ENCODE measurements around the gene TRMT44. TPM values are rescaled to one million over a fixed set of nuclear protein-coding genes. Genes with fewer than 3 reads are reported as not detected.
"Not testable (repeated sequence)": the region's sequence is repeated elsewhere in the genome, so short reads cannot be mapped to it uniquely, and the experiment has no call there.

Gene TRMT44
- total RNA-seq, 6 donors from 2014 or later = 22.8 to 81.7 (median 30.2) TPM

DNA sequence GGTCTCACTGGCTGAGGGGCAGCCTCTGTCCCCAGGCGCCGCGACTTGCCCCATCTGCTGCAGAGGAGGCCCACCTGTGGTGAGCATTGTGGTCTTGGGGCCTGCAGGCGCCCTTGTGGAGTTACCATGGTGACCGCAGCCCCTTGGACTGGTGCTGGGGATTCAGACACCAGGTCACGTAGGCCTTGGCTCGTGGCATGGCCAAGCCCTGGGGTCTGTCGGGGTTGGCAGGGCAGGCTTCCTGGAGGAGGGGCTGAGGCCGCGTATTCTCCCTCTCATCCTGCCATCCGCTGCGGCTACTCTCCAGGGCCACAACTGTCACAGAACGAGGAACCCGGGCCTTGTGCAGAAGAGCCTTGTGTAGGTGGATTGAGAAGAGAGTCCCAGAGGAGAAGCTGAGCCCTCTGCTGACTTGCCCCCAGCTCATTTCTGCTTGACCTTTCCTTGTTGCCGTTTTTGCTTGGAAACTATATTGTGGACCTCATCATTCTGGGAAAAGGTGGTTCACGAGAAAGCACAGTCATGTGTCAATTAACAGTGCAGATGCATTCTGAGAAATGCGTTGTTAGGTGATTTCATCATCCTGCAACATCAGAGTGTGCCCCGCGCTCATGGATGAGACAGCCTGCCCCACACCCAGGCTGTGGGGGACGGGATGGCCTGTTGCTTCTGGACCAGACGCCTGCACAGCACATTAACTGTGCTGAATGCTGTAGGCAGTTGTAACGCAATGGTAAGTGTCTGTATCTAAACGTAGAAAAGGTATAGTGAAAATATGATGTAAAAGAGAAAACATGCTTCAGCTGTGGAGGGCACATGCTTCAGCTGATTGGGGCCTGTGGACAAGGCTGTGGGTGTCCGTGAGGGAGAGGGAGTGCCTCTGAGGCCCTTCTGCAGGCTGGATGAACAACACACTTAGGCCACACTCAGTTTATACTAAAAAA is 38.5 kb downstream of the TRMT44 start:
- Histone ChIP-seq H3K4me3 (no peak overlapping the region), H3K27ac (no peak overlapping the region), H3K36me3 (peaks cover 0 to 33% (median 17%) of the 10 kb centered on the region in 4 donors), H3K27me3 (no peaks in the 10 kb centered on the region), H3K4me1 (no peaks in the 10 kb centered on the region), H3K9me3 (no peaks in the 10 kb centered on the region)
- no peak for TF ChIP-seq EP300 (IDR thresholded peaks at IDR 0.05)
- WGBS, 2 donors = 90 to 91% methylated on average over 20 to 24 of the region's 24 CpGs
- DNase-seq (peak in 1 of 2 donors; percentile 58), ATAC-seq (ENCODE audit: low FRiP score in 2 of 2) (no peak)

DNA sequence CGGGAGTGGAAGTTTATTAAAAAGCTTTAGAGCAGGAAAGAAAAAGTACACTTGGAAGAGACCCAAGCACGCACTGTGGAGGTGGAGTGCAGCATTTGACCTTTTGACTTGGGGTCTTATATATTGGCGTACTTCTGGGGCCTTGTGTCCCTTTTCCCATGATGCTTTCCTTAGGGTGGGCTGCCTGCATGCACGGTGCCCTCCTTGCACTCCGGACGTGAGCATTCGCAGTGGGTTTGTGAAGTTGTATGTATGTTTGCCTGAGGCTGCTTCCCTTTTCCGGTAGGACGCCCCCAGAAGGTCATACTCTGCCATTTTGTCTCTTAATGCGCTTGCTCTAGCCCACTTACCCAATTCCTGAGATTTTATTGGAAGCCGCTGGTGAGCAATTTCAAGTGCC is 39.6 kb downstream of the TRMT44 start:
- 87 to 90% methylated on average over 11 of the region's 11 CpGs for WGBS, 2 donors
- H3K27ac ChIP-seq = no peak overlapping the region
- H3K4me3 ChIP-seq = no peak overlapping the region
- no peak for TF ChIP-seq EP300 (IDR thresholded peaks at IDR 0.05)
- no peak for TF ChIP-seq POLR2AphosphoS5 (IDR thresholded peaks at IDR 0.05)
- no peak for TF ChIP-seq POLR2A (IDR thresholded peaks at IDR 0.05)
- TF ChIP-seq, protein P1, sequence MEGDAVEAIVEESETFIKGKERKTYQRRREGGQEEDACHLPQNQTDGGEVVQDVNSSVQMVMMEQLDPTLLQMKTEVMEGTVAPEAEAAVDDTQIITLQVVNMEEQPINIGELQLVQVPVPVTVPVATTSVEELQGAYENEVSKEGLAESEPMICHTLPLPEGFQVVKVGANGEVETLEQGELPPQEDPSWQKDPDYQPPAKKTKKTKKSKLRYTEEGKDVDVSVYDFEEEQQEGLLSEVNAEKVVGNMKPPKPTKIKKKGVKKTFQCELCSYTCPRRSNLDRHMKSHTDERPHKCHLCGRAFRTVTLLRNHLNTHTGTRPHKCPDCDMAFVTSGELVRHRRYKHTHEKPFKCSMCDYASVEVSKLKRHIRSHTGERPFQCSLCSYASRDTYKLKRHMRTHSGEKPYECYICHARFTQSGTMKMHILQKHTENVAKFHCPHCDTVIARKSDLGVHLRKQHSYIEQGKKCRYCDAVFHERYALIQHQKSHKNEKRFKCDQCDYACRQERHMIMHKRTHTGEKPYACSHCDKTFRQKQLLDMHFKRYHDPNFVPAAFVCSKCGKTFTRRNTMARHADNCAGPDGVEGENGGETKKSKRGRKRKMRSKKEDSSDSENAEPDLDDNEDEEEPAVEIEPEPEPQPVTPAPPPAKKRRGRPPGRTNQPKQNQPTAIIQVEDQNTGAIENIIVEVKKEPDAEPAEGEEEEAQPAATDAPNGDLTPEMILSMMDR (IDR thresholded peaks at IDR 0.05) = no peak
- no peaks in the 10 kb centered on the region for H3K4me1 ChIP-seq
- no peaks in the 10 kb centered on the region for H3K9me3 ChIP-seq
- ATAC-seq (ENCODE audit: low FRiP score in 2 of 2) (no peak), DNase-seq (no peak)
- no peaks in the 10 kb centered on the region for H3K27me3 ChIP-seq
- H3K36me3 ChIP-seq = peaks cover 0 to 31% (median 17%) of the 10 kb centered on the region in 4 donors

DNA sequence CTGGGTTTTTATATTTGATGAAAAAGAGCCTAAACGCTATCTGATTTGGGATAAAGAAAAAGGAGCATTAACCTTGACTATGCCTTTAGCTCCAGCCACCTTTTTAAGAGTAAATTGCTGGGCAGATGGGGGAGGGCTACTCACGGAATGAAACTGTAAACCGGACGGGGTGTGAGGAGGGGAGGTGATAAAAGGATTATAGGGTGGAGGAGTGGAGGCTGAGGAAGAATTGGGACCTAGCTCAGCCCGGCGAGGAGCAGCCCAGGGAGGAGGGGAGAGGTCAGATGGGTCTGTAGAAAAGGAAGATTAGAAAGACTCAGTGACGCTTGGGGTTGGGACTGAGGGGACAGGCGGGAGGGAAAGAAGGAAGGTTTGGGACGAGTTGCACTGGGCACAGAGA is 46.1 kb downstream of the TRMT44 start:
- H3K36me3 ChIP-seq; H3K27me3 ChIP-seq; H3K9me3 ChIP-seq; DNase-seq; H3K4me1 ChIP-seq; ATAC-seq (ENCODE audit: low FRiP score in 2 of 2); H3K27ac ChIP-seq; H3K4me3 ChIP-seq: not testable (repeated sequence)
- 54 to 69% methylated on average over 9 of the region's 9 CpGs for WGBS, 2 donors

DNA sequence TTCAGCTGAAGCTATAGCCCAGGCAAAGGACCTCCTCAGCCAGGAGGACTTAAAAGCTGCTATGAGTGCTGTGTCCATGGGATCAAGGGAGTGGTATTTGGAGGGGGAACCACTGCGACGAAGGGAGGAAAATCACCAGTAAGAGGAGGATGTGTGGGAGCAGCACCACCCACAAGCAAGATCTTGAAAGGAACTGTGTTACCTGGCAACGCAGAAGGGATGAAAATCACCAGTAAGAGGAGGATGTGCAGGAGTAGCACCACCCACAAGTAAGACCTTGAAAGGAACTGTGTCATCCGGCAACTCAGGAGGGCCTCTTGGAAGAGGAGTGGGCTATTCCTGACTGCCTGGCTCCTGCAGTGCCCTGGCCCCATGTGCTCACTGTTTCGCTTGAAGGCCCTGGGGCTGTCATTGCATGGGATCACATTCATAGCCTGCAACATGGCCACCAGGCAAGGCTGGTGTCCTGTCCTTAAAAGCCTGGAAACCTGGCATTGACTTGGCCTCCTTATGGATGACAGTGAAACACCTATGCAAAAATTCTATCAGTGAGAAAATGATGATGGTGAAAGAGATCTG is 48.3 kb downstream of the TRMT44 start:
- ATAC-seq (ENCODE audit: low FRiP score in 2 of 2) (peak in 1 of 2 donors; percentile 40), DNase-seq (no peak)
- H3K4me1 ChIP-seq = no peaks in the 10 kb centered on the region
- H3K27ac ChIP-seq = no peak overlapping the region
- TF ChIP-seq, protein P1 (IDR thresholded peaks at IDR 0.05) = no peak
- TF ChIP-seq POLR2A (IDR thresholded peaks at IDR 0.05) = no peak
- no peak for TF ChIP-seq POLR2AphosphoS5 (IDR thresholded peaks at IDR 0.05)
- TF ChIP-seq EP300 (IDR thresholded peaks at IDR 0.05) = no peak
- no peaks in the 10 kb centered on the region for H3K9me3 ChIP-seq
- 79 to 94% methylated on average over 5 of the region's 5 CpGs for WGBS, 2 donors
- H3K27me3 ChIP-seq = no peaks in the 10 kb centered on the region
- H3K4me3 ChIP-seq = no peak overlapping the region
- no peaks in the 10 kb centered on the region for H3K36me3 ChIP-seq

DNA sequence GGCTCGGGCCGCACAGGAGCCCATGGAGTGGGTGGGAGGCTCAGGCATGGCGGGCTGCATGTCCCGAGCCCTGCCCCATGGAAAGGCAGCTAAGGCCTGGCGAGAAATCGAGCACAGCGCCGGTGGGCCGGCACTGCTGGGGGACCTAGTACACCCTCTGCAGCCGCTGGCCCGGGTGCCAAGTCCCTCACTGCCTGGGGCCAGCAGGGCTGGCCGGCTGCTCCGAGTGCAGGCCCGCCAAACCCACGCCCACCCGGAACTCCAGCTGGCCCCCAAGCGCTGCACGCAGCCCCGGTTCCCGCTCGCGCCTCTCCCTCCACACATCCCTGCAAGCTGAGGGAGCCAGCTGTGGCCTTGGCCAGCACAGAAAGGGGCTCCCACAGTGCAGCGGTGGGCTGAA is 50.9 kb downstream of the TRMT44 start:
- not testable (repeated sequence) for H3K4me3 ChIP-seq; H3K27ac ChIP-seq; H3K9me3 ChIP-seq; H3K36me3 ChIP-seq; H3K4me1 ChIP-seq; H3K27me3 ChIP-seq; ATAC-seq (ENCODE audit: low FRiP score in 2 of 2)
- DNase-seq = peak in 1 of 2 donors; percentile 83
- WGBS, 2 donors = 95 to 99% methylated on average over 10 to 21 of the region's 23 CpGs

DNA sequence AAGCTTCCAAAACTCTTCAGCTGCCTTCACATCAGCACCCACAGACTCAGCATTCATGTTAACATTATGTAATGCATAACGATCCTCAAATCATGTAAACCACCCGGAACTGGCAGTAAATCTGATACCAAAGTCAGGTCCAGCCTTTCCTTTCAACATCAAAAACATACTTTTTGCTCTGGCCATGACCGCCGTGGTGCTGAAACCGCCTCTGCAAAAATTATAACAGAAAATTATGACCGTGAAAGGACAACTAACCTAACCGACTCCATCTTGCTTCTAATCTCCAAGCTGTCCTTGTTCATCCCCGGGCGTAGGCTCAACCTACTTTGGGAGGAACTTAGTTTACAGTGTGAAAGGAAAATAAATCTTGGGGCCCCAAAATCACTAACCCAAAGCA is 51.6 kb downstream of the TRMT44 start:
- Histone ChIP-seq H3K27ac (no peak overlapping the region), H3K4me3 (no peak overlapping the region), H3K36me3 (no peaks in the 10 kb centered on the region), H3K4me1 (no peaks in the 10 kb centered on the region), H3K27me3 (no peaks in the 10 kb centered on the region), H3K9me3 (no peaks in the 10 kb centered on the region)
- TF ChIP-seq, protein P1 (IDR thresholded peaks at IDR 0.05) = no peak
- TF ChIP-seq EP300 (IDR thresholded peaks at IDR 0.05) = no peak
- no peak for TF ChIP-seq POLR2A (IDR thresholded peaks at IDR 0.05)
- no peak for TF ChIP-seq POLR2AphosphoS5 (IDR thresholded peaks at IDR 0.05)
- 81 to 88% methylated on average over 9 of the region's 9 CpGs for WGBS, 2 donors
- no peak for DNase-seq
- ATAC-seq (ENCODE audit: low FRiP score in 2 of 2) = no peak
